GM19397 (cell line): ENCODE results near the gene KRTAP5-6.
"Not testable (repeated sequence)": the region's sequence is repeated elsewhere in the genome, so short reads cannot be mapped to it uniquely, and the experiment has no call there.

ENCODE experiments used
- ATAC-seq: cut with Tn5 transposase; IDR thresholded peaks from one replicate; pipeline ENCODE4 v1.9.1; 2021; ENCODE audit warnings: mild to moderate bottlenecking, moderate library complexity; ENCODE audit not compliant: unreplicated experiment

KRTAP5-6 gene

DNA sequence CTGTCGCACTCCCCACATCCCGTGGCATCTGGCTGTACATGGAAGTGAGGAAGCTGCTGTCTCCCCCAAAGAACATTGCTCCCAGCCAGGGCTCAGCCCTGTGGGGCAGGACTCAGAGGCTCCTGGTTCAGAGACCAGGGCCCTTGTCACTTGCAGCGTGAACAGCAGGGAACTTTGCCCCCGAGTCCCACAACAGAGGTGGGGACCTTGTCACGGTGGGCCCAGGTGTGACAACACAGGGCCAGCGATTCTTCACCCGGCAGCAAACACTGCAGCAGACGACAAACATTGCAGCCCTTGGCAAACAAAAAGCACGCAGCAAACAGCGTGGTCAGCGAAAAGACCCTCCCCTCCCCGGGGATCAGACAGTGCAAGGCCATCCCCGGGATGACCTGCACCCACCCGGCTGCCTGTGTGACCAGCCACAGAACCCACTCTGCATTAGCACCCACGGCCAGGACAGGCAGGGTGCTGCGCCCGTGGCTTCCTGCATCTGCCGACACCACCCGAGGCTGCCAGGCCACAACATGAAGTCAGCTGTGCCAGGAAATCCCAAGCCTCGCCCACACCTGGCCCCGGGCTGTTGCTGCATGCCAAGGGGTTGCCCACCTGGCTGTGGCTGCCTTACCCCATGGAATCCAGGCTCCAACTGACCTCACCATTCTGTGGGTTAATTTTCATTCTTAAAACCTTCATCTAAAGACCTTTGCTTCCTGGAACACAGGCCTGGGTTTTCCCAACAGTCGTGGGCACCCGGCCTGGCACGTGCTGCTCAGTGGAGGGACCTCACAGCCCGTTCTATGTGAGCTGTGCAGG is 35.3 kb upstream of the KRTAP5-6 start:
- ATAC-seq: not testable (repeated sequence)

GRCh38 chr11:1662699-1663283 is 34.2 kb upstream of the KRTAP5-6 start:
- ATAC-seq: not testable (repeated sequence)

DNA sequence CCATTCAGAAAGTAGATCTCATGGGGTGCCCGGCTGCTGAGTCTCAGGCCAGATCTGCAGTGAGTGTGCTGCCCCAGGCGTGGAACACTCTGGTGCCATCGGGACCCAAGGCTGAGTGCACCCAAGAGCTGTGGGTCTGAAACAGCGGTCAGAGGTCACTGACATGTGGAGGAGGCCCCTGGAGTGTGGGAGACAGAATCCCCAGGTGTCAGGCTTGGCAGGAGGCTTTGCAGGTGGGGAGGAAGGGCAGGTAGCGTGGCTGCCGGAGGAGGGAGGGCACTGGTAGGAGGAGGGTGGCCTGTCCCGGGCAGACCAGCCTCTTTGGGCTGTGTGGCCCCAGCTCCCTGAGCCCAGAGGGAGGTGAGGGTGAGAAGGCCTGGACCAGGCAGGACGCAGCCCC is 31.7 kb upstream of the KRTAP5-6 start:
- ATAC-seq: no peak

DNA sequence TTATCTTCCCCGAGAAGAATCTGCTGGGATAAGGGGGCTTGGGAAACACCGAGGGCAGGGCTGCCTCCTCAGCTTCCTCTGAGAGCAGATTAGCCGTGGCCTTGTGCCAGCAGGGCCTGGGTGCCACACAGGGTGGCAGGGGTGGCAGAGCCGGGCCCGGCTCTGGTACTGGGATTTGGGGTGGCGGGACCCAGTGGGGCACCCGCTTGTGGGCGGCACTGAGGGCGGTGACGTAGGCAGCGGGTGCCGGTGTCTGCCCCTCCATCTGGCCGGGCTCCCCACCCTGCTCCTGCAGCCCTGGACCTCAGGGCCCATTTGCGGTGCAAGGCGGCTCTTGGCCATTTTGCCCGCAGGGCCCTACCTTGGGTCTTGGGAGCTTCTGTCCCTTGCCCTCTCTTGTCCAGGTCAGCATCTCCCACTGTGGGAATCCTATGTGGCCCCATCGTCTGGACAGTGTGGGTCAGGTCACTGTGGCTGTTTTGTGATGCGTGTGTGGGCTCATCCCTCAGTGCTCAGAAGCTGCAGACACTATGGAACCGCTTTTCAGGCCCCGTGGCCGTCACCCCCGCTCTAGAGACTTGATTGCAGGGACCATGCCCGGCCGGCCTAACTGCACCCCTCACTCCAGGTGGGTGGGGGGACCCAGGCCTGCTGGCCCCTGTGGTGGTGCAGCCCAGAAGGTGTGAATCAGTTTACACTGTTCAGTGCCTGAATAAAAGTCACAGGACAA is 29.7 kb upstream of the KRTAP5-6 start:
- no peak for ATAC-seq

GRCh38 chr11:1667906-1668305 is 29.1 kb upstream of the KRTAP5-6 start:
- ATAC-seq: no peak

GRCh38 chr11:1668911-1669473 is 28.0 kb upstream of the KRTAP5-6 start:
- no peak for ATAC-seq

- no peak for ATAC-seq
Observed at GRCh38 chr11:1669546-1670218, 27.3 kb upstream of the KRTAP5-6 start.

GRCh38 chr11:1670457-1670856 is 26.5 kb upstream of the KRTAP5-6 start:
- not testable (repeated sequence) for ATAC-seq

DNA sequence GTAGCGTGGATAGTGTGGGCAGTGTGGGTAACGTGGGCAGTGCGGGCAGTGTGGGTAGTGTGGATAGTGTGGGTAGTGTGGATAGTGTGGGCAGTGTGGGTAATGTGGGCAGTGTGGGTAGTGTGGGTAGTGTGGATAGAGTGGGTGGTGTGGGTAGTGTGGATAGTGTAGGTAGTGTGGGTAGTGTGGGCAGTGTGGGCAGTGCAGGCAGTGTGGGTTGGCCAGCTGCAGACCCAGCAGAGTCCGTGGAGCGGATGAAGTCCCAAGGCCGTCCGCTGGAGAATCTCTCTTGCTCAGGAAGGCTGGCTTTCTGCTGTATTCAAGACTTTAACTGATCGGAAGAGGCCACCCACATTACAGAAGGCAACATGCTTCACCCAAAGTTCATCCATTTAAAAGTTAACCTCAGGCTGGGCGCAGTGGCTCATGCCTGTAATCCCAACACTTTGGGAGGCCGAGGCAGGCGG is 26.1 kb upstream of the KRTAP5-6 start:
- ATAC-seq: no peak

DNA sequence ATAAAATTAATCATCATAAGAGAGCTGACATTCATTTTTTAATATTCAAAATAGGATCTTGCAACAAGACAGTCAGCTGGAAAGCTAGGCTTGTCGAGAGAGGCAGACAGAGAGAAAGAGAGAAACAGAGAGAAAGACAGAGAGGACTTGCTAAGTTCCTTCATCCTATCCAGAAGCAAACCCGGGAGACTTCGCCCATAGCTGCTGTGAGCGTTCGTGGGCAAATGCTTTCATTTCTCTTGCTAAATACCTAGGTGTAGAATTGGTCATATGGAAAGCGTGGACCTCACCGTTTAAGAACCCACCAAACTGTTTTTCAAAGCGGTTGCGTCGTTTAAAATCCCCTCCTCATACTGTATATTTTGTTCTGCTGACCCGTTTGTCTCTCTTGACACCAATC is 25.3 kb upstream of the KRTAP5-6 start:
- no peak for ATAC-seq

DNA sequence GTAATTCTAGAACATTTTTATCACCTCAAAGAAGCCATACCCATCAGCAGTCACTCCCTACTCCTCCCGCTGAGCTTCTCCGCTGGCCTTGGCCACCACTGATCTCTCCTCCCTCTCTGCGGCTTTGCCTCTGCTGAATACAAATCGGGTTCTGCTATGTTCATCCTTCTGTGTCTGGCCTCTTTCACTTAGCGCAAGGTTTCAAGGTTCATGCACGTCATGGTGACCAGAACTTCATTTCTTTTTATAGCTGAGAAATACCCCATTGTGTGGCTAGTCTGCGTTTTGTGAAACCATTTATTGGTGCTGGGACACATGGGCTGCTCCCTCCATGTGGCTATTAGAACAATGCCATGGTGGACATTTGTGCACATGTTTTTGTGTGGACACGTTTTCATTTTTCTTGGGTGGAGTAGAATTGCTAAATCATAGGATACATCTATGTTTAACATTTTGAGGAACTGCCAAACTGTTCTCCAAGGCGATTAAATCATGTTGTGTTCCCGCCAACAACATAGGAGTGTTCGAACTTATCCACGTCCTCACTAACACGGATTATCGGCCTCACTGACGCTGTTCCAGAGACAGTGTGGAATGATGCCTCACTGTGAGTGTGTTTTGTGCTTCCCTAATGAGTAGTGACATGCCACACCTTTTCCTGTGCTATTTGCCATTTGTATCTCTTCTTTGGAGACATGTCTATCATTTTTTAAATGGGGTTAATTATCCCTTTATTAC is 24.2 kb upstream of the KRTAP5-6 start:
- ATAC-seq: no peak

GRCh38 chr11:1673446-1674172 is 23.4 kb upstream of the KRTAP5-6 start:
- ATAC-seq: no peak

GRCh38 chr11:1674173-1675131 is 22.5 kb upstream of the KRTAP5-6 start:
- ATAC-seq: no peak

GRCh38 chr11:1675536-1676228 is 21.3 kb upstream of the KRTAP5-6 start:
- ATAC-seq: no peak

GRCh38 chr11:1676229-1676740 is 20.7 kb upstream of the KRTAP5-6 start:
- no peak for ATAC-seq

DNA sequence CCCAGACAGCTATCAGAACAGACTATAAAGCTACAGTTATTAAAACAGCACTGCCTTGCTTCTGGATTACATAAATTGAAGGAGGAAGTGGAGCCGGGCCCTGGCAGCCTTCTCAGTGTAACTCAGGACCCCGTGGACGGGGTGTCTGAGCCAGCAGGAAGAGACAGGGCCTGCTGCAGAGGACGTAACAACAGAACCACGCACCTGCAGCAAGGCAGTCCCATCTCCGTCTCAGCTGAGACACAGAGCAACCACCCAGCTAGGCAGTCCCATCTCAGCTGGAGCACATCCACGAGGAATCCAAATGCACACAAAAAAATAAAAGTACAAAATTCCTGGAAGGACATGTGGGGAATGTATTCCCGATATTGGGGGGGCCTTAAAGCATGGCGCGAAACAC is 17.1 kb upstream of the KRTAP5-6 start:
- ATAC-seq: no peak

- ATAC-seq: no peak
Observed at GRCh38 chr11:1682225-1682905, 14.6 kb upstream of the KRTAP5-6 start.
